ENCODE data around the gene OSTF1.

DNA sequence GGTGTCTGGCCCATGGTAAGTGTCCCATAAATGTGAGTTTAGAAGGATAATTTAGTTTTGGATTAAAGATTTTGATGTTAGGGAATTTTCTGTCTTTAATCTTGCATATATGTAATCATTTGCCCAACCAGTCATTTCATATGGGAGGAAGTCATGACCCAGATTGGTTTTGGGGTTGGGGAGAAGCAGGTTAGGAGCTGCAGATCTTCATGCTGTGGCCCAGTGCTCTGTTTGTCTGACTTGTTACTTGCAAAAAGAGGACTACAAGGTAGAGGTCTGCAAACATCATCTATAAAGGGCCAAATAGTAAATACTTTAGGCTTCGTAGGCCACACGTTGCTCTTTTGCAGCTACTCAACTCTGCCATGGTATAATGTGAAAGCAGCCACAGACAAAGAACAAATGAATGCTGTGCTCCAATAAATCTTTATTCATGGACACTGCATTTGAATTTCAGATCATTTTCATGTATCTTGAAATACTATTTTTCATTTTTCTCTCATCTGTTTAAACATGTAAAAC lies 16.8 kb downstream of the OSTF1 start:
- TF ChIP-seq EP300 (conservative IDR thresholded peaks at IDR 0.05; ENCODE audit: poor library complexity, severe bottlenecking): no peak
- TF ChIP-seq, protein P1, sequence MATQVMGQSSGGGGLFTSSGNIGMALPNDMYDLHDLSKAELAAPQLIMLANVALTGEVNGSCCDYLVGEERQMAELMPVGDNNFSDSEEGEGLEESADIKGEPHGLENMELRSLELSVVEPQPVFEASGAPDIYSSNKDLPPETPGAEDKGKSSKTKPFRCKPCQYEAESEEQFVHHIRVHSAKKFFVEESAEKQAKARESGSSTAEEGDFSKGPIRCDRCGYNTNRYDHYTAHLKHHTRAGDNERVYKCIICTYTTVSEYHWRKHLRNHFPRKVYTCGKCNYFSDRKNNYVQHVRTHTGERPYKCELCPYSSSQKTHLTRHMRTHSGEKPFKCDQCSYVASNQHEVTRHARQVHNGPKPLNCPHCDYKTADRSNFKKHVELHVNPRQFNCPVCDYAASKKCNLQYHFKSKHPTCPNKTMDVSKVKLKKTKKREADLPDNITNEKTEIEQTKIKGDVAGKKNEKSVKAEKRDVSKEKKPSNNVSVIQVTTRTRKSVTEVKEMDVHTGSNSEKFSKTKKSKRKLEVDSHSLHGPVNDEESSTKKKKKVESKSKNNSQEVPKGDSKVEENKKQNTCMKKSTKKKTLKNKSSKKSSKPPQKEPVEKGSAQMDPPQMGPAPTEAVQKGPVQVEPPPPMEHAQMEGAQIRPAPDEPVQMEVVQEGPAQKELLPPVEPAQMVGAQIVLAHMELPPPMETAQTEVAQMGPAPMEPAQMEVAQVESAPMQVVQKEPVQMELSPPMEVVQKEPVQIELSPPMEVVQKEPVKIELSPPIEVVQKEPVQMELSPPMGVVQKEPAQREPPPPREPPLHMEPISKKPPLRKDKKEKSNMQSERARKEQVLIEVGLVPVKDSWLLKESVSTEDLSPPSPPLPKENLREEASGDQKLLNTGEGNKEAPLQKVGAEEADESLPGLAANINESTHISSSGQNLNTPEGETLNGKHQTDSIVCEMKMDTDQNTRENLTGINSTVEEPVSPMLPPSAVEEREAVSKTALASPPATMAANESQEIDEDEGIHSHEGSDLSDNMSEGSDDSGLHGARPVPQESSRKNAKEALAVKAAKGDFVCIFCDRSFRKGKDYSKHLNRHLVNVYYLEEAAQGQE (IDR thresholded peaks at IDR 0.05; ENCODE audit: borderline replicate concordance): no peak
- TF ChIP-seq, protein P2, sequence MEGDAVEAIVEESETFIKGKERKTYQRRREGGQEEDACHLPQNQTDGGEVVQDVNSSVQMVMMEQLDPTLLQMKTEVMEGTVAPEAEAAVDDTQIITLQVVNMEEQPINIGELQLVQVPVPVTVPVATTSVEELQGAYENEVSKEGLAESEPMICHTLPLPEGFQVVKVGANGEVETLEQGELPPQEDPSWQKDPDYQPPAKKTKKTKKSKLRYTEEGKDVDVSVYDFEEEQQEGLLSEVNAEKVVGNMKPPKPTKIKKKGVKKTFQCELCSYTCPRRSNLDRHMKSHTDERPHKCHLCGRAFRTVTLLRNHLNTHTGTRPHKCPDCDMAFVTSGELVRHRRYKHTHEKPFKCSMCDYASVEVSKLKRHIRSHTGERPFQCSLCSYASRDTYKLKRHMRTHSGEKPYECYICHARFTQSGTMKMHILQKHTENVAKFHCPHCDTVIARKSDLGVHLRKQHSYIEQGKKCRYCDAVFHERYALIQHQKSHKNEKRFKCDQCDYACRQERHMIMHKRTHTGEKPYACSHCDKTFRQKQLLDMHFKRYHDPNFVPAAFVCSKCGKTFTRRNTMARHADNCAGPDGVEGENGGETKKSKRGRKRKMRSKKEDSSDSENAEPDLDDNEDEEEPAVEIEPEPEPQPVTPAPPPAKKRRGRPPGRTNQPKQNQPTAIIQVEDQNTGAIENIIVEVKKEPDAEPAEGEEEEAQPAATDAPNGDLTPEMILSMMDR (IDR thresholded peaks at IDR 0.05; ENCODE audit: poor library complexity, severe bottlenecking): no peak
- no peak for TF ChIP-seq RAD21 (conservative IDR thresholded peaks at IDR 0.05)
- no peak for TF ChIP-seq POLR2AphosphoS5 (IDR thresholded peaks at IDR 0.05)
